PC-3 (cell line): ENCODE measurements around the gene FNIP1.
"Not testable (repeated sequence)": the region's sequence is repeated elsewhere in the genome, so short reads cannot be mapped to it uniquely, and the experiment has no call there.

Experiments used
- EZH2phosphoT487 ChIP-seq: fragments of 300-600 bp; sonication (generic); IDR thresholded peaks from 2 replicates; pipeline ENCODE4 v1.6.1; 2018; ENCODE audit warnings: mild to moderate bottlenecking, antibody characterized with exemption, low read length, borderline replicate concordance
- TF ChIP-seq, protein P1 (sequence below): fragments of 300-600 bp; sonication (generic); conservative IDR thresholded peaks from 2 replicates; pipeline ENCODE4 v1.5.1; 2017; ENCODE audit warnings: antibody characterized with exemption, low read depth, mild to moderate bottlenecking, low read length

DNA sequence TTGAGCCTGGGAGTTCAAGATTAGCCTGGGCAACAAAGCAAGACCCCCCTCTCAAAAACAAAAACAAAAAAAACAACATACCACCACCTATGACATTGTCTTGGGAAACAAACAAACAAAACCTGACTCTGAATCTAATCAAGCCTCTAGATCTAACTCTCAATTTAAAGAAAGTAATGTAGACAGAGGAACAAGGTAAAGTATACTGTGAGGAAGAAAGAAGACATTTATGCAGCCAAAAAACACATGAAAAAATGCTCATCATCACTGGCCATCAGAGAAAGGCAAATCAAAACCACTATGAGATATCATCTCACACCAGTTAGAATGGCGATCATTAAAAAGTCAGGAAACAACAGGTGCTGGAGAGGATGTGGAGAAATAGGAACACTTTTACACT lies 18.7 kb downstream of the FNIP1 start:
- TF ChIP-seq, protein P1, sequence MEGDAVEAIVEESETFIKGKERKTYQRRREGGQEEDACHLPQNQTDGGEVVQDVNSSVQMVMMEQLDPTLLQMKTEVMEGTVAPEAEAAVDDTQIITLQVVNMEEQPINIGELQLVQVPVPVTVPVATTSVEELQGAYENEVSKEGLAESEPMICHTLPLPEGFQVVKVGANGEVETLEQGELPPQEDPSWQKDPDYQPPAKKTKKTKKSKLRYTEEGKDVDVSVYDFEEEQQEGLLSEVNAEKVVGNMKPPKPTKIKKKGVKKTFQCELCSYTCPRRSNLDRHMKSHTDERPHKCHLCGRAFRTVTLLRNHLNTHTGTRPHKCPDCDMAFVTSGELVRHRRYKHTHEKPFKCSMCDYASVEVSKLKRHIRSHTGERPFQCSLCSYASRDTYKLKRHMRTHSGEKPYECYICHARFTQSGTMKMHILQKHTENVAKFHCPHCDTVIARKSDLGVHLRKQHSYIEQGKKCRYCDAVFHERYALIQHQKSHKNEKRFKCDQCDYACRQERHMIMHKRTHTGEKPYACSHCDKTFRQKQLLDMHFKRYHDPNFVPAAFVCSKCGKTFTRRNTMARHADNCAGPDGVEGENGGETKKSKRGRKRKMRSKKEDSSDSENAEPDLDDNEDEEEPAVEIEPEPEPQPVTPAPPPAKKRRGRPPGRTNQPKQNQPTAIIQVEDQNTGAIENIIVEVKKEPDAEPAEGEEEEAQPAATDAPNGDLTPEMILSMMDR: not testable (repeated sequence)
- TF ChIP-seq EZH2phosphoT487: not testable (repeated sequence)
